GM10266 (cell line): ENCODE data around the gene MR1.
A peak's percentile ranks its signal among the peaks of the same experiment; 100 is the strongest.

ENCODE experiments used
- DNase-seq: peaks from one replicate; pipeline ENCODE4 v3.0.0; 2012; ENCODE audit errors: extremely low spot score
- CTCF ChIP-seq: IDR thresholded peaks from 2 replicates; pipeline ENCODE4 v1.5.1; 2012; ENCODE audit warnings: mild to moderate bottlenecking, low read depth; ENCODE audit not compliant: control insufficient read depth, insufficient read depth; ENCODE audit errors: missing control alignments

Gene MR1

GRCh38 chr1:181105134-181106021 lies 71.6 kb downstream of the MR1 start:
- DNase-seq = peak; percentile 96
- TF ChIP-seq CTCF = no peak

GRCh38 chr1:181106022-181106312 lies 72.2 kb downstream of the MR1 start:
- no peak for TF ChIP-seq CTCF
- no peak for DNase-seq

GRCh38 chr1:181106479-181106878 lies 72.7 kb downstream of the MR1 start:
- DNase-seq = no peak
- TF ChIP-seq CTCF = no peak

- no peak for TF ChIP-seq CTCF
- no peak for DNase-seq
Observed at GRCh38 chr1:181107711-181108110, 73.9 kb downstream of the MR1 start.

- no peak for DNase-seq
- TF ChIP-seq CTCF = no peak
Observed at GRCh38 chr1:181108304-181108867, 74.6 kb downstream of the MR1 start.

GRCh38 chr1:181110013-181110412 lies 76.2 kb downstream of the MR1 start:
- TF ChIP-seq CTCF = no peak
- DNase-seq = no peak
